ENCODE results near the gene GPC3.

DNA sequence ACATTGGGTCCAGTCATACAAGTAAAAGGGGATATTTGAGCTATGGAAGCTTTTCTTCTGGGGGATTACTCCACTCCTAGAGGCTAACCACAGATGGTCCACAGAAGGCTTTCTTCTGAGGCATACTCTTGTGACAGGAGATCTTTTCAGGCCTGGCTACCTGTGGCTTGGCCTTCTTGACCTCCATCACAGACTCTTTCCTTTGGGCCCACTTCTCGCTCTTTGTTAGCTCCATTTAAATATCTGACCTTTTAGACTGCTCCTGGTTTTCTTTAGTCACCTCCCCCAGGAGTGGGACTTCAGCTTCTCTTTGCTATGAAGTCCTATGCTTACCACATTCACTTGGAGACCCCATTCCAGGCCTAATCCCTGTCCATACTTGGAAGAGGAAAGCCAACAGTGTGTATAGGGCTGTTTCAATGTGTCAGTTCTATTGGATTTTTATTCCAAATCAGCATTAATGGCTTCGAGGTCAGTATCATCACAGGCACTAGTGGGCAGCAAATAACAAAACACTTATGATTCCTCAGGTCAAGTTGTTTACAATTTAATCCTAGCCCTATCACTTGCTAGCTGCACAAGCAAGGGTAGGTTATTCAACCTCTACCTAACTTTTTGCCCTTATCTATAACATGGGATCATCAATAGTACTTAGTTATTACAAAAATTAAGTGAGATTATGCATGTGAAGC lies 26.3 kb downstream of the GPC3 start:
- TF ChIP-seq EZH2phosphoT487 (IDR thresholded peaks at IDR 0.05; ENCODE audit: unreplicated experiment) (no peak), EZH2 (IDR thresholded peaks at IDR 0.05; ENCODE audit: low read depth, unreplicated experiment) (no peak), POLR2AphosphoS5 (IDR thresholded peaks at IDR 0.05; ENCODE audit: low read depth) (no peak), CREB1 (CRISPR knock-in tag; IDR thresholded peaks at IDR 0.05; ENCODE audit: low read depth) (no peak), NANOG (IDR thresholded peaks at IDR 0.05; ENCODE audit: borderline replicate concordance) (no peak), JUNB (IDR thresholded peaks at IDR 0.05; ENCODE audit: unreplicated experiment) (no peak)
- TF ChIP-seq, protein P1, sequence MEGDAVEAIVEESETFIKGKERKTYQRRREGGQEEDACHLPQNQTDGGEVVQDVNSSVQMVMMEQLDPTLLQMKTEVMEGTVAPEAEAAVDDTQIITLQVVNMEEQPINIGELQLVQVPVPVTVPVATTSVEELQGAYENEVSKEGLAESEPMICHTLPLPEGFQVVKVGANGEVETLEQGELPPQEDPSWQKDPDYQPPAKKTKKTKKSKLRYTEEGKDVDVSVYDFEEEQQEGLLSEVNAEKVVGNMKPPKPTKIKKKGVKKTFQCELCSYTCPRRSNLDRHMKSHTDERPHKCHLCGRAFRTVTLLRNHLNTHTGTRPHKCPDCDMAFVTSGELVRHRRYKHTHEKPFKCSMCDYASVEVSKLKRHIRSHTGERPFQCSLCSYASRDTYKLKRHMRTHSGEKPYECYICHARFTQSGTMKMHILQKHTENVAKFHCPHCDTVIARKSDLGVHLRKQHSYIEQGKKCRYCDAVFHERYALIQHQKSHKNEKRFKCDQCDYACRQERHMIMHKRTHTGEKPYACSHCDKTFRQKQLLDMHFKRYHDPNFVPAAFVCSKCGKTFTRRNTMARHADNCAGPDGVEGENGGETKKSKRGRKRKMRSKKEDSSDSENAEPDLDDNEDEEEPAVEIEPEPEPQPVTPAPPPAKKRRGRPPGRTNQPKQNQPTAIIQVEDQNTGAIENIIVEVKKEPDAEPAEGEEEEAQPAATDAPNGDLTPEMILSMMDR (conservative IDR thresholded peaks at IDR 0.05; ENCODE audit: low read depth in 2 of 2), result peak in 1 of 2 experiments; percentile 32; a peak in 2 of 4 replicates
- TF ChIP-seq, protein P2, sequence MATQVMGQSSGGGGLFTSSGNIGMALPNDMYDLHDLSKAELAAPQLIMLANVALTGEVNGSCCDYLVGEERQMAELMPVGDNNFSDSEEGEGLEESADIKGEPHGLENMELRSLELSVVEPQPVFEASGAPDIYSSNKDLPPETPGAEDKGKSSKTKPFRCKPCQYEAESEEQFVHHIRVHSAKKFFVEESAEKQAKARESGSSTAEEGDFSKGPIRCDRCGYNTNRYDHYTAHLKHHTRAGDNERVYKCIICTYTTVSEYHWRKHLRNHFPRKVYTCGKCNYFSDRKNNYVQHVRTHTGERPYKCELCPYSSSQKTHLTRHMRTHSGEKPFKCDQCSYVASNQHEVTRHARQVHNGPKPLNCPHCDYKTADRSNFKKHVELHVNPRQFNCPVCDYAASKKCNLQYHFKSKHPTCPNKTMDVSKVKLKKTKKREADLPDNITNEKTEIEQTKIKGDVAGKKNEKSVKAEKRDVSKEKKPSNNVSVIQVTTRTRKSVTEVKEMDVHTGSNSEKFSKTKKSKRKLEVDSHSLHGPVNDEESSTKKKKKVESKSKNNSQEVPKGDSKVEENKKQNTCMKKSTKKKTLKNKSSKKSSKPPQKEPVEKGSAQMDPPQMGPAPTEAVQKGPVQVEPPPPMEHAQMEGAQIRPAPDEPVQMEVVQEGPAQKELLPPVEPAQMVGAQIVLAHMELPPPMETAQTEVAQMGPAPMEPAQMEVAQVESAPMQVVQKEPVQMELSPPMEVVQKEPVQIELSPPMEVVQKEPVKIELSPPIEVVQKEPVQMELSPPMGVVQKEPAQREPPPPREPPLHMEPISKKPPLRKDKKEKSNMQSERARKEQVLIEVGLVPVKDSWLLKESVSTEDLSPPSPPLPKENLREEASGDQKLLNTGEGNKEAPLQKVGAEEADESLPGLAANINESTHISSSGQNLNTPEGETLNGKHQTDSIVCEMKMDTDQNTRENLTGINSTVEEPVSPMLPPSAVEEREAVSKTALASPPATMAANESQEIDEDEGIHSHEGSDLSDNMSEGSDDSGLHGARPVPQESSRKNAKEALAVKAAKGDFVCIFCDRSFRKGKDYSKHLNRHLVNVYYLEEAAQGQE (IDR thresholded peaks at IDR 0.05; ENCODE audit: unreplicated experiment), result no peak

Measured in GM23338 (cell line).